Measurements from ENCODE around the gene USP17L10. TPM values are rescaled to one million over a fixed set of nuclear protein-coding genes. Genes with fewer than 3 reads are reported as not detected.
"Not testable (repeated sequence)": the region's sequence is repeated elsewhere in the genome, so short reads cannot be mapped to it uniquely, and the experiment has no call there.

The USP17L10 gene, protein sequence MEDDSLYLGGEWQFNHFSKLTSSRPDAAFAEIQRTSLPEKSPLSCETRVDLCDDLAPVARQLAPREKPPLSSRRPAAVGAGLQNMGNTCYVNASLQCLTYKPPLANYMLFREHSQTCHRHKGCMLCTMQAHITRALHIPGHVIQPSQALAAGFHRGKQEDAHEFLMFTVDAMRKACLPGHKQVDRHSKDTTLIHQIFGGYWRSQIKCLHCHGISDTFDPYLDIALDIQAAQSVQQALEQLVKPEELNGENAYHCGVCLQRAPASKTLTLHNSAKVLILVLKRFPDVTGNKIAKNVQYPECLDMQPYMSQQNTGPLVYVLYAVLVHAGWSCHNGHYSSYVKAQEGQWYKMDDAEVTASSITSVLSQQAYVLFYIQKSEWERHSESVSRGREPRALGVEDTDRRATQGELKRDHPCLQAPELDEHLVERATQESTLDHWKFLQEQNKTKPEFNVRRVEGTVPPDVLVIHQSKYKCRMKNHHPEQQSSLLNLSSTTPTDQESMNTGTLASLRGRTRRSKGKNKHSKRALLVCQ
- not detected in 2 replicates for total RNA-seq

GRCh38 chr4:9210357-9210756 is at the start of gene USP17L10:
USP17L10 (plus strand) TSS chr4:9210657; CDS start chr4:9210657, 0 bp downstream.
- not testable (repeated sequence) for DNase-seq (ENCODE audit: extremely low read depth, low read depth, low spot score)

- DNase-seq (ENCODE audit: extremely low read depth, low read depth, low spot score) = not testable (repeated sequence)
These were observed 44.5 kb upstream of the USP17L10 start for GRCh38 chr4:9165990-9166389.

GRCh38 chr4:9169791-9170459 is 40.5 kb upstream of the USP17L10 start, which contains the start of gene FAM90A26:
FAM90A26 (plus strand) TSS chr4:9170409; CDS start chr4:9173173, 2,764 bp downstream.
- not testable (repeated sequence) for DNase-seq (ENCODE audit: extremely low read depth, low read depth, low spot score)

DNA sequence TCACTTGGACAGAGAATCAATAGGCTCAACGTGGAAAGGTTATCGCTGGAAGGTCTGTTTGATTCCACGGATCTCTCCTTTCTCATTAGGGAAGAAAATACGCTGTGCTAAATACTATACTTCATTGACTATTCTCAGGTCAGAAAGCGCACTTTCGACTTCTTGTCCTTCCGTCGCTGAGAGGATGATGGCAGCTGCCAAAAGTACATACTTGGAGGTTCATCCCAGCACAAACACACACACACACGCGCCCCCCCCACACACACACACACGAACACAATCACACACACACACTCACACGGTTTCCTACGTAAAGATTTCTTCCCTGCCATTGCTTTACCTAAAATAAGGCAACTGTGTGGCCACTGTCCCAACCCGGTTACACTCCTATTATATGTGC is 4.2 kb downstream of the USP17L10 start:
- DNase-seq (ENCODE audit: extremely low read depth, low read depth, low spot score) = not testable (repeated sequence)

DNA sequence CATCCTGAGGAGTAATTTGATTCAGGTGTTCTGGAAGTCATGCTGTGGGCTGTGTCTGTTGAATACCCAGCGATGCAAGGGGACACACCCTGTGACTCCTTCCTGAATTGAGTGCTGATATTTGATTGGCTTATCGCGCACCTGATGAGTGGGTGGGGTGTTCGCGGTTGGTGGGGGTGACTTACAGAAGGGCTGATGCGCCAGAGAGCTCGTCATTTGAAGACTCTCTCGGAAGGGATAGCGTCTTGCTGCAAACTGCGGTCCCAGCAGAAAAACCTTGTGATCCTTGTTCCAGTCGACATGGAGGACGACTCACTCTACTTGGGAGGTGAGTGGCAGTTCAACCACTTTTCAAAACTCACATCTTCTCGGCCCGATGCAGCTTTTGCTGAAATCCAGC is 4.6 kb downstream of the USP17L10 start, which contains the start of gene USP17L11:
USP17L11 (plus strand) TSS at position 301 of the 400 bp plus-strand sequence; CDS start at position 301, 0 bp downstream.
- DNase-seq (ENCODE audit: extremely low read depth, low read depth, low spot score) = not testable (repeated sequence)

GRCh38 chr4:9219852-9220251 is 9.4 kb downstream of the USP17L10 start, which contains the start of gene USP17L12:
USP17L12 (plus strand) TSS chr4:9220152; CDS start chr4:9220152, 0 bp downstream.
- DNase-seq (ENCODE audit: extremely low read depth, low read depth, low spot score) = not testable (repeated sequence)

- DNase-seq (ENCODE audit: extremely low read depth, low read depth, low spot score) = not testable (repeated sequence)
These were observed 14.1 kb downstream of the USP17L10 start, which contains the start of gene USP17L13 for GRCh38 chr4:9224596-9224995. USP17L13 (plus strand) TSS chr4:9224896; CDS start chr4:9224896, 0 bp downstream.

DNA sequence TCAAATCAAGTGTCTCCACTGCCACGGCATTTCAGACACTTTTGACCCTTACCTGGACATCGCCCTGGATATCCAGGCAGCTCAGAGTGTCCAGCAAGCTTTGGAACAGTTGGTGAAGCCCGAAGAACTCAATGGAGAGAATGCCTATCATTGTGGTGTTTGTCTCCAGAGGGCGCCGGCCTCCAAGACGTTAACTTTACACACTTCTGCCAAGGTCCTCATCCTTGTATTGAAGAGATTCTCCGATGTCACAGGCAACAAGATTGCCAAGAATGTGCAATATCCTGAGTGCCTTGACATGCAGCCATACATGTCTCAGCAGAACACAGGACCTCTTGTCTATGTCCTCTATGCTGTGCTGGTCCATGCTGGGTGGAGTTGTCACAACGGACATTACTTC is 19.8 kb downstream of the USP17L10 start:
- not testable (repeated sequence) for DNase-seq (ENCODE audit: extremely low read depth, low read depth, low spot score)

DNA sequence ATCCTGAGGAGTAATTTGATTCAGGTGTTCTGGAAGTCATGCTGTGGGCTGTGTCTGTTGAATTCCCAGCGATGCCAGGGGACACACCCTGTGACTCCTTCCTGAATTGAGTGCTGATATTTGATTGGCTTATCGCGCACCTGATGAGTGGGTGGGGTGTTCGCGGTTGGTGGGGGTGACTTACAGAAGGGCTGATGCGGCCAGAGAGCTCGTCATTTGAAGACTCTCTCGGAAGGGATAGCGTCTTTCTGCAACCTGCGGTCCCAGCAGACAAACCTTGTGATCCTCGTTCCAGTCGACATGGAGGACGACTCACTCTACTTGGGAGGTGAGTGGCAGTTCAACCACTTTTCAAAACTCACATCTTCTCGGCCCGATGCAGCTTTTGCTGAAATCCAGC is 23.6 kb downstream of the USP17L10 start, which contains the start of gene USP17L15:
USP17L15 (plus strand) TSS at position 301 of the 400 bp plus-strand sequence; CDS start at position 301, 0 bp downstream.
- DNase-seq (ENCODE audit: extremely low read depth, low read depth, low spot score) = not testable (repeated sequence)

GRCh38 chr4:9238461-9238860 is 28.0 kb downstream of the USP17L10 start:
- DNase-seq (ENCODE audit: extremely low read depth, low read depth, low spot score) = not testable (repeated sequence)

DNA sequence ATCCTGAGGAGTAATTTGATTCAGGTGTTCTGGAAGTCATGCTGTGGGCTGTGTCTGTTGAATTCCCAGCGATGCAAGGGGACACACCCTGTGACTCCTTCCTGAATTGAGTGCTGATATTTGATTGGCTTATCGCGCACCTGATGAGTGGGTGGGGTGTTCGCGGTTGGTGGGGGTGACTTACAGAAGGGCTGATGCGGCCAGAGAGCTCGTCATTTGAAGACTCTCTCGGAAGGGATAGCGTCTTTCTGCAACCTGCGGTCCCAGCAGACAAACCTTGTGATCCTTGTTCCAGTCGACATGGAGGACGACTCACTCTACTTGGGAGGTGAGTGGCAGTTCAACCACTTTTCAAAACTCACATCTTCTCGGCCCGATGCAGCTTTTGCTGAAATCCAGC is 33.1 kb downstream of the USP17L10 start, which contains the start of gene USP17L17:
USP17L17 (plus strand) TSS at position 301 of the 400 bp plus-strand sequence; CDS start at position 301, 0 bp downstream.
- DNase-seq (ENCODE audit: extremely low read depth, low read depth, low spot score) = not testable (repeated sequence)

GRCh38 chr4:9247953-9248680 is 37.7 kb downstream of the USP17L10 start, which contains the start of gene USP17L18:
USP17L18 (plus strand) TSS chr4:9248630; CDS start chr4:9248630, 0 bp downstream.
- not testable (repeated sequence) for DNase-seq (ENCODE audit: extremely low read depth, low read depth, low spot score)

DNA sequence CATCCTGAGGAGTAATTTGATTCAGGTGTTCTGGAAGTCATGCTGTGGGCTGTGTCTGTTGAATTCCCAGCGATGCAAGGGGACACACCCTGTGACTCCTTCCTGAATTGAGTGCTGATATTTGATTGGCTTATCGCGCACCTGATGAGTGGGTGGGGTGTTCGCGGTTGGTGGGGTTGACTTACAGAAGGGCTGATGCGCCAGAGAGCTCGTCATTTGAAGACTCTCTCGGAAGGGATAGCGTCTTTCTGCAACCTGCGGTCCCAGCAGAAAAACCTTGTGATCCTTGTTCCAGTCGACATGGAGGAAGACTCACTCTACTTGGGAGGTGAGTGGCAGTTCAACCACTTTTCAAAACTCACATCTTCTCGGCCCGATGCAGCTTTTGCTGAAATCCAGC is 42.6 kb downstream of the USP17L10 start, which contains the start of gene USP17L19:
USP17L19 (plus strand) TSS at position 301 of the 400 bp plus-strand sequence; CDS start at position 301, 0 bp downstream.
- not testable (repeated sequence) for DNase-seq (ENCODE audit: extremely low read depth, low read depth, low spot score)

DNA sequence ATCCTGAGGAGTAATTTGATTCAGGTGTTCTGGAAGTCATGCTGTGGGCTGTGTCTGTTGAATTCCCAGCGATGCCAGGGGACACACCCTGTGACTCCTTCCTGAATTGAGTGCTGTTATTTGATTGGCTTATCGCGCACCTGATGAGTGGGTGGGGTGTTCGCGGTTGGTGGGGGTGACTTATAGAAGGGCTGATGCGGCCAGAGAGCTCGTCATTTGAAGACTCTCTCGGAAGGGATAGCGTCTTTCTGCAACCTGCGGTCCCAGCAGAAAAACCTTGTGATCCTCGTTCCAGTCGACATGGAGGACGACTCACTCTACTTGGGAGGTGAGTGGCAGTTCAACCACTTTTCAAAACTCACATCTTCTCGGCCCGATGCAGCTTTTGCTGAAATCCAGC is 47.4 kb downstream of the USP17L10 start, which contains the start of gene USP17L20:
USP17L20 (plus strand) TSS at position 301 of the 400 bp plus-strand sequence; CDS start at position 301, 0 bp downstream.
- not testable (repeated sequence) for DNase-seq (ENCODE audit: extremely low read depth, low read depth, low spot score)

Other genes with a start within 250 kb of the USP17L10 start
- gene FAM90A26, start 40.2 kb upstream of the USP17L10 start, total RNA-seq = not detected in 2 replicates
- gene USP17L11, start 4.7 kb downstream of the USP17L10 start, total RNA-seq = not detected in 2 replicates
- gene USP17L12, start 9.5 kb downstream of the USP17L10 start, total RNA-seq = not detected in 2 replicates
- gene USP17L13, start 14.2 kb downstream of the USP17L10 start, total RNA-seq = not detected in 2 replicates
- not detected in 2 replicates for gene USP17L15, start 23.7 kb downstream of the USP17L10 start, total RNA-seq
- gene USP17L17, start 33.2 kb downstream of the USP17L10 start, total RNA-seq = not detected in 2 replicates
- not detected in 2 replicates for gene USP17L18, start 38.0 kb downstream of the USP17L10 start, total RNA-seq
- gene USP17L19, start 42.7 kb downstream of the USP17L10 start, total RNA-seq = not detected in 2 replicates
- gene USP17L20, start 47.5 kb downstream of the USP17L10 start, total RNA-seq = not detected in 2 replicates
- gene USP17L21, start 52.2 kb downstream of the USP17L10 start, total RNA-seq = not detected in 2 replicates
- not detected in 2 replicates for gene USP17L22, start 57.0 kb downstream of the USP17L10 start, total RNA-seq
- gene USP17L24, start 114.5 kb downstream of the USP17L10 start, total RNA-seq = not detected in 2 replicates
- not detected in 2 replicates for gene USP17L25, start 119.3 kb downstream of the USP17L10 start, total RNA-seq
- not detected in 2 replicates for gene USP17L26, start 124.0 kb downstream of the USP17L10 start, total RNA-seq
- gene USP17L5, start 128.7 kb downstream of the USP17L10 start, total RNA-seq = not detected in 2 replicates
- not detected in 2 replicates for gene USP17L27, start 133.5 kb downstream of the USP17L10 start, total RNA-seq
- not detected in 2 replicates for gene USP17L28, start 138.2 kb downstream of the USP17L10 start, total RNA-seq
- gene USP17L29, start 143.0 kb downstream of the USP17L10 start, total RNA-seq = not detected in 2 replicates
- gene USP17L30, start 152.5 kb downstream of the USP17L10 start, total RNA-seq = not detected in 2 replicates
- not detected in 2 replicates for gene DEFB131A, start 233.8 kb downstream of the USP17L10 start, total RNA-seq